Activated T-cell treated with anti-CD3 and anti-CD28 coated beads for 4 hours (primary cell): ENCODE measurements around the gene SPI1.

Source experiments
- DNase-seq: peaks from one replicate; pipeline ENCODE4 v3.0.0-alpha.2; 2020

The SPI1 gene

GRCh38 chr11:47406896-47407745 lies 28.8 kb upstream of the SPI1 start:
- DNase-seq, result no peak

- no peak for DNase-seq
Observed at GRCh38 chr11:47403571-47403970, 25.2 kb upstream of the SPI1 start.

DNA sequence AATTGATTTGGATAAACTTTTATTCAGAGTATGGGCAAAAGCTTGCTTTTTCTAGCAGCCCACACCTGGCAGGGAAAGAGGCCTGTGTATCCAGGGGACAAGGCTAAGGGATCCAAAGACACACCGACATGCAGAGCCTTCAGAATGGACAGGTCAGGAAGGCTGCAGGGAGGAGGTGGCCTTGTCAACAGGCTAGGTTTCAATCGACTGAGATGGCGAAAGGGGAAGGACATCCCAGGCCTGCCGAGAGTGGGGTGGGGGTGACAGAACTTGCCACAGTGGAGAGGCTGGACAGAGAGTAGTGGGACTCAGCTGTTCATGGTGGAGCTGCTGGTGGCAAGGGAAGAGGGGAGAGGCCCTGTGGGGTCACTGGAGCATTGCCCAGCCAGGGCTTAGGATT lies 24.8 kb upstream of the SPI1 start:
- no peak for DNase-seq

GRCh38 chr11:47400768-47401279 lies 22.5 kb upstream of the SPI1 start:
- DNase-seq, result no peak

- DNase-seq, result no peak
Observed at GRCh38 chr11:47399860-47400767, 21.8 kb upstream of the SPI1 start.

DNA sequence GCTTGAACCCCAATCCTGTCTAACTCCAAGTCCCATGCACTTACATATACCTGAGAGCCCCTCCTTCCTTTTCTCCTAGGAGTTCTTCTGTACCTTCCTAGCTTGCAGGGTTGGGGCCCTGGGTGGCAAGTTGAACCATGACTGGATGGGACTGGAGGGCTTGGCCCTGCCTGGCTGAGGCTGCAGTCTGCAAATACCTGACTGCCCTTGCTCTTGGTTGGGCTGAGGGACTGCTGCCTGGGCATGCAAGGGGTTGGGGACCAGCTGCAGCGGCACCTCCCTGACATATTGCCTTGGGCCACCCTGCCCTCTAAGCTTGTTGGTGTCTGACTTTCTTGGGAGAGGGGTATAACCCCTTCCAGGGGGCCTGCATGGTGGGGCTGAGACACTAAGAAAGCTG lies 20.2 kb upstream of the SPI1 start:
- no peak for DNase-seq

GRCh38 chr11:47398011-47398410 lies 19.7 kb upstream of the SPI1 start:
- DNase-seq, result no peak

- no peak for DNase-seq
Observed at GRCh38 chr11:47396049-47396320, 17.6 kb upstream of the SPI1 start.

DNA sequence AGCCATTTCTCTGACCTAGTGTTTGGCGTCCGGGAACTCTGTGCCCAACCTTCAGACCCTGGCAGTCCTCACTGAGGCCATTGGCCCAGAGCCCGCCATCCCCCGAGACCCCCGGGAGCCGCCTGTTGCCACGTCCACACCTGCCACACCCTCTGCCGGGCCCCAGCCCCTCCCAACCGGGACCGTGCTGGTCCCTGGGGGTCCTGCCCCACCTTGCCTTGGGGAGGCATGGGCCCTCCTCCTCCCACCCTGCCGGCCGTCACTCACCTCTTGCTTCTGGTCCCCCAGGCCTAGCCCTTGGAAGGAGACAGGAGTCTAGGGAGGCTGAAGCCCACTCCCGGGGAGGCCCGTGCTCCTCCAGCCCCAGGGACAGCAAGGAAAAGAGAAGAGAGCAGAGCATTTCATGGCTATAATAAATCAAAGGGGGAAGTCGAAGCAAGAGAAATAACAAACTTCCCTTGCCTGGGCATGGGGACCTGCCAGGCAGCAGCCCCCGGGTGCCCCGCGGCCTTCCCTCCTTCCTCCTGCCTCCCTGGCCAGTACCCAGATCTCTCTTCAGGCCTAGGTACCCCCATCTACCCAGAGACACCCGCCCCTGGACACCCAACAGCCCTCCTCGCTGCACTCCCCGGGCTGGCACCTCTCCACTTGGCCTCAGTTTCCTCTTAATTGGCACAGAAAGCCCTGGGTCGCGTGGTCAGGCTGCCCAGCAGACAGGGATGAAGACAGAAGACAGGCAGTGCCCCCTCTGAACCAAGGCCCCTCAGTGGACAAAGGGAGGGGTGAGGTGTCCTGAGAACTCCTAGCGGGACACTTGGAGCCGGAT lies 17.1 kb upstream of the SPI1 start:
- DNase-seq, result no peak

DNA sequence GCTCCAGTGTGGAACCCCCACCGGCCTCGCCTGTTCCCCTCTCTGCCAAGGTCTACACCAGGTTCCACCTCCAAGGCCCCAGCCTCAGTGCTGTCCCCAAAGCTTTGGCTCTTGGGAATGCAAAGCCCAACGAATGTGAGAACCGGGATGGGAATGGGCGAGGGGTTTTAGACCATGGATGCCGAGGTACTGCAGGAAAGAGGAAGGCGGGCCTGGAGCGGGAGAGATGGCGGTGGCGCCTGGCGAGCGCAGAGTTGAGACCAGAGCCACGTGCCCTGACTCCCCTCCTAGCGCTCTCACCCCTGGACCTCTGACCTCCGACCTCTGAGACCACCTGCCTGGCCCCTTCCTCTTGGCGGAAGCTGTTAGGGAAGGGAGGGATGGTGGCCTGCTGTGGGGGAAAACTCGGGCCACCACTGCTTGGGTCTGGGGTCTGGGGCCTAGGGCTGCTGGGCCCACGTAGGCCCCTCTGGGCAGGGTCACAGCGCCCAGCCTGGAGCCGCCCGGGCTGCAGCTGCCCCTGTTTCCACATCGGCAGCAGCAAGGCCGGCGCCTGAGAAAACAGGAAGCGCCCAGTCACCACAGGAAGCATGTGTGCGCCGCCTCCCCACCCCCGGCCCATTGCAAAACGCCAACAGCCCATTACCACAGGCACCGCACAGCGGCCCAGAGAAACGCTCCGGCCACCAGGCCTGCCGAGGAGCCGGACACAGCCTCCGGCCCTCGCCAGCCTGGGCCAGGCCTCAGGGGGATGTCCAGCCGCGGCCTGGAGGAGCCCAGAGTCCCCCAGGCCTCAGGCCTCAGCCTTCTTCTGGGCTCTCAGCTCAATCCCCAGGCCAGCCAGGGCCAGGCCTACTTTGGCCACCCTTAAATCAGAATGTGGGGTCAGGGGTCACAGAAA lies 16.2 kb upstream of the SPI1 start:
- no peak for DNase-seq

DNA sequence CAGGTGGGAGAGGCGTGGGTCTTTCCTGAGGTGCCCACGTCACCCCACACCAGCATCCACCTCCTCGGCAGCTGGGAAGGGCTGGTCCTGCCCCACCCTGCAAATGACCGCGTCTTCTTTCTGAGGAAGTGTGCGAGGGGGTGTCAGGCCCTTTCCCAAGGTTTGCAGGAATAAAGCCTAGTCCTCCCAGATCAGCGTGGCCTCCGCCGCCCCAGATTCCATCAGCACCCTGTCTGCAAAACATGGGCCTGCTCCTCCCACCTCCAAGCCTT lies 15.6 kb upstream of the SPI1 start:
- DNase-seq, result no peak

- no peak for DNase-seq
Observed at GRCh38 chr11:47393163-47394049, 15.1 kb upstream of the SPI1 start.

DNA sequence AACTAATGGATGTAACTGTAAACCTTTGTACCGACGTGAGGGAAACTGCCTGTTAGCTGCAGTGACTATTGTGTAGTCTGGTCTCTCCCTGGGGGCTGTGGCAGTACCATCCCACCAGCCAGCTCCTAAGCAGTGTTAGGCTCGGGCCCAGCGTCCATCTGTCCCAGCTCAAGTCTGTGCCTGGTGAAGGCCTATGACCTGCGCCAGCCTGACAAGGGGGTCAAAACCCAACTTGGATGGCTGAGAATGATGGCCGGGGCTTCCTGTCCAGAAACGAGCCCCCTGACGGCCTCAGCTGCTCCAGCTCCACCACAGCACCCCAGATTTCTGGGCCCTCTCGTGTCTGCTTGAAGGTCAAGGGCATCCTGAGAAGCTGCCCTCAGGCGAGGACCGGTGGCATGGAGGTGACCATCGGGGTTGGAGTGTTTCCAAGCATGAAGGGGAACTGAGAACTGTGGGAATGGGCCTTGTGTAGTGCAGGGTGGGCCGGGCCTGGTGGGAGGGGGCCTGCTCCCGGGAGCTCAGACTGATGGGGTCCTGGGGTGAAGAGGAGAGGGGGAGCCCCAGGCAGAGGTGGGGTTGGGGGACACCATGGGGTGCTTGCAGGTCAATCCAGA lies 14.3 kb upstream of the SPI1 start:
- no peak for DNase-seq

GRCh38 chr11:47391711-47392432 lies 13.5 kb upstream of the SPI1 start:
- no peak for DNase-seq

GRCh38 chr11:47391077-47391583 lies 12.8 kb upstream of the SPI1 start:
- no peak for DNase-seq

DNA sequence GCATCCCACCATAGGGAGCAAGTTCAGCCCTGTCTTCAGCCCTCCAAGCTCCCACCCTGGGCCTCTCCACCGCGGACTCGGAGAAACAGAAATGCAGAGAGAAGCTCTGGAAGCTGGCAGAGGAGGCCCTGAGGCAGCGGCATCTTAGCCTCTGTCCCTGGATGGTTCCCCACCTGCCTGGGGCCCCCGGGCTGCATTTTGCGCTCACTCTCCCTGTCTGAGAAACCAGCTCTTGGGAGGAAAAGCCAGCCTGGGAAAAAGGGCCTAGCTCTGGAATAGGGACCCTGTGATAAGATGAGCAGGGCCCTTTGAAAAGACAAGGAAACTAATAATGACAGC lies 12.0 kb upstream of the SPI1 start:
- no peak for DNase-seq

DNA sequence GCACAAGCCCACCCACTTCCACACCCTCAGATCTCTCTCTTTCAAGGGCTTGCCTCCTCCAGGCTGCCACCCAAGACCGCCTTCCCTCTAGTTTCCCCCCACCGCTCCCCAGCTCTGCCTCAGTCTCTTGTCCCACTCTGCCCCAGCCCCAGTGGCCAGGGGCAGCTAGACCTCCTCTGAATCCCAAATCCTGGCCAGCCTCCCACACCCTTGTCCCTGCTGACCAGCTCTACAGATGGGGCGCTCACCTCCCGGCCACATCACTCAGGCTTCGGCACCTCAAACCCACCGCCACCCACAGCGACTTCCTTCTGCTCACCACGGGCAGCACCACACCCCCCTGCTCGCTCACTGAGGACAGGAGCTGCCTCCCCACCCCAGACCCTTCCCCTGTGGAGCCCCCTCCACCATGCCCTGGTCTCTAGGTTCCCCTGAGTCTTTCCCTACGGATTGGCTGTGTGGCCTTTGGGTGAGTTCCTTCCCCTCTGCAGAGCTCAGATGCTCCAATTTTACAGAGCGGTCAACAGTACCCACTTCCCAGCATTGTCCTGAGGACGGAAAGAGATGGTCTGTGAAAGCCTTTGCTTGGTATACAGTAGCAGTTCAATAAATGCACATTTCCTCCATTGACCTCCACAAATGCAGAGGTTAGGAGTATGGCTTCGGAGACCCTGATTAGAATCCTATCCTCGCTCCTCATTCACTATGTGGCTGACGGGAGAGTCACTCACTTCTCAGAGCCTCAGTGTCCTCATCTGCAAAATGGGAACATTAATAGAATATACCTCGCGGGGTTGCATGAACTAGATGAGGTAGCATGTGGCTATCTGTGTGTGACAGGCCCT lies 11.5 kb upstream of the SPI1 start:
- DNase-seq, result no peak

DNA sequence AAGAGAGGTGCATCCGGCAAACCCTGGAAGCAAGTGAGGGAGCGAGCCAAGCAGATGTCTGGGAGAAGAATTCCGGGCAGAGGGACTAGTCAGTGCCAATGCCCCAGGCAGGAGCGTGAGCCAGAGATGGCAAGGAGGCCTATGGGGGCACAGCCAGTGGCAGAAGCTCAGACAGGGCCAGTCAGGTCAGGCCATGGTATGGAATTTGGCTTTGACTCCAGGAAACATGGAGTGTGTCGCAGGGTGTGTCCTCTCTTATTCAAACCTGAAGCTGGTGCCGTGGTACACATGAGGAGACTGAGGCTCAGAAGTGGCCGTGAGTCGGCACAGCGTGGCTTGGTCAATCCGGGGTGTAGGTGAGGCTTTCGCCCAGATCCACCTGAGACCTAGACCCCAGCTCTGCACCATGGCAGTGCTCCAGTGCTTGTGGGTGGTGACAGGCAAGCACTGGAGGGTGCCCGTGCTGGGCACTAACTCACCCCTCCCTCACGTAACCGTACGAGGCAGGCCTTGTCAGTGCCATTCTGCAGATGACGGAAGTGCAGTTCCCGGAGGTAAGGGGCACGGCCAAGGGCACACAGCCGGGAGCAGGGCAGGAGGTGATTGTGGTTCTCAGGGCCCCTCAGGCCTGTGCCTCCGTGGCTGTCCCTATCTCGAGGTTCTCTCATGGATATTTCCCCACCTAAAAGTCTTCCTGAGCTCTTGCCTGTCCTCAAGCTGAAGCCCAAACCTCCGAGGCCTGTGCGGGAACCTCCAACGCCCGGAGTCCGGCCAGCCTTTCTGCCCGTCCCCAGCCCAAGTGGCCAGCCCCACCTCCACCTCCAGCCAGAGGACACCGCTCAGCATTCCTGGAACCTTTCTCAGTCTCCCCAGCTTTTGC lies 10.6 kb upstream of the SPI1 start:
- DNase-seq, result no peak
